Tongue (tissue), 2 donors: ENCODE results near the gene ALG14. TPM values are rescaled to one million over a fixed set of nuclear protein-coding genes. Genes with fewer than 3 reads are reported as not detected.

ENCODE experiments used
- DNase-seq: peaks from one replicate; pipeline ENCODE4 v3.0.0-alpha.2; 2015
- total RNA-seq: library from RNA; depleted of rRNA; stranded (reverse); fragments of >200 nt; gene quantifications from one replicate; pipeline ENCODE4 v1.2.3, GENCODE V29; 2014

Gene ALG14
- total RNA-seq, 1 donor from 2014 or later: 1.0 TPM

- peak; percentile 97 for DNase-seq
These were observed 145.8 kb downstream of the ALG14 start, which contains the start of gene CNN3 for GRCh38 chr1:94926915-94927404. Gene CNN3 (minus strand): TSS chr1:94927110. CDS start chr1:94926894, 216 bp downstream.

- peak; percentile 81 for DNase-seq
These were observed 146.4 kb downstream of the ALG14 start for GRCh38 chr1:94926126-94926914.

- peak; percentile 98 for DNase-seq
These were observed 147.1 kb downstream of the ALG14 start for GRCh38 chr1:94925561-94926125.

- peak; percentile 60 for DNase-seq
These were observed 147.7 kb downstream of the ALG14 start for GRCh38 chr1:94925004-94925403.

Other genes with a start within 250 kb of the ALG14 start
- gene CNN3, start 145.8 kb downstream of the ALG14 start, total RNA-seq: 284 TPM
- gene TLCD4, start 44.4 kb upstream of the ALG14 start, total RNA-seq: 43.7 TPM
- gene RWDD3, start 161.3 kb upstream of the ALG14 start, total RNA-seq: 27.7 TPM